Measurements from ENCODE around the gene IFT81. TPM values are rescaled to one million over a fixed set of nuclear protein-coding genes. Genes with fewer than 3 reads are reported as not detected.
A peak's percentile ranks its signal among the peaks of the same experiment; 100 is the strongest.

Gene IFT81
- total and polyA plus RNA-seq, 2 of the 13 experiments (the other 11 are each of a cell fraction or from before 2014, with no cell fraction given) = 4.2 to 13.0 TPM

DNA sequence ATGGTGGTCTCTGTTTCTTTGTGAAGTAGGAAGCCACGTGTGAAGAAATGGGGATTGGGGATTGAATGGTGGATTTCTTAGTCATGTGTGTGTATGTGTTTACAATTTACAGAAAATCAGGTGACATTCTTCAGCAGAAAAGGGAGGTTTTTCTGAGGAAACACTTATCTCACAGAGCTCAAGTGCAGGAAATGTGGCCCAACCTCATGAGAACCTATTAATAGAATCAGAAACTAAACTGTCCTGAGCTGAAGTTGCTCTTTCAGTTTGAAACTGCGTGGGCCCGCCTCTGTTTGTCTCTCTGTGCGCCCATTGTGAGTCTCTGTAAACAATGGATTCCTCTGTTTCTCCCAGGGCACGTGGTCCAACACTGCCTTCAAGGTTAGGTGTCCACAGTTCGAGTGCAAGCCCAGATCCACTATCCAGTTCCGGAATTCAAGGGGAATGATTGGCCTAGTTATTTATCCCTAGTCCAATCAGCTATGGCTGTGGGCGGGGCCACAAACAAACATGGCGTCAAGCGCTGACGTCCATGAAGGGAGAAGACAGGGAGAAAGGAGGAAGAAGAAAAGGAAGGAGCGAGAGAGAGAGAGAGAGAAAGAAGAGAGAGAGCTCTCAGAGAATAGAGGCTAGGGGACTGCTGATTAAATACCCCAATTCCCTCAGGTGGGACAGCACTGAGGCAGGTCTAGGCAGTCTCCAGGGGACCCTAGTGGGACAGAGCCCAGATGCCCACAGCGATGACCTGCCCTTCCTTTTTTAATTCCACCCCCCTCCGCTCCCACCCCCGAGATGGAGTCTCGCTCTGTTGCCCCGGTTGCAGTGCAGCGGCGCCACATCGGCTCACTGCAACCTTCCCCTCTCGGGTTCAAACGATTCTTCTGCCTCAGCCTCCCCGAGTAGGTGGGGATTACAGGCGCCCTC is 44.4 kb upstream of the IFT81 start (continued):
- TF ChIP-seq, protein P1, sequence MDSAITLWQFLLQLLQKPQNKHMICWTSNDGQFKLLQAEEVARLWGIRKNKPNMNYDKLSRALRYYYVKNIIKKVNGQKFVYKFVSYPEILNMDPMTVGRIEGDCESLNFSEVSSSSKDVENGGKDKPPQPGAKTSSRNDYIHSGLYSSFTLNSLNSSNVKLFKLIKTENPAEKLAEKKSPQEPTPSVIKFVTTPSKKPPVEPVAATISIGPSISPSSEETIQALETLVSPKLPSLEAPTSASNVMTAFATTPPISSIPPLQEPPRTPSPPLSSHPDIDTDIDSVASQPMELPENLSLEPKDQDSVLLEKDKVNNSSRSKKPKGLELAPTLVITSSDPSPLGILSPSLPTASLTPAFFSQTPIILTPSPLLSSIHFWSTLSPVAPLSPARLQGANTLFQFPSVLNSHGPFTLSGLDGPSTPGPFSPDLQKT (CRISPR knock-in tag; IDR thresholded peaks at IDR 0.05; ENCODE audit: borderline replicate concordance) = no peak
- TF ChIP-seq ZNF331 (CRISPR knock-in tag; IDR thresholded peaks at IDR 0.05) = peak; percentile 85
- no peak for TF ChIP-seq FOXP1 (IDR thresholded peaks at IDR 0.05)
- peak; percentile 70 for TF ChIP-seq FOXP1 (CRISPR knock-in tag; IDR thresholded peaks at IDR 0.05)
- TF ChIP-seq, protein P2, sequence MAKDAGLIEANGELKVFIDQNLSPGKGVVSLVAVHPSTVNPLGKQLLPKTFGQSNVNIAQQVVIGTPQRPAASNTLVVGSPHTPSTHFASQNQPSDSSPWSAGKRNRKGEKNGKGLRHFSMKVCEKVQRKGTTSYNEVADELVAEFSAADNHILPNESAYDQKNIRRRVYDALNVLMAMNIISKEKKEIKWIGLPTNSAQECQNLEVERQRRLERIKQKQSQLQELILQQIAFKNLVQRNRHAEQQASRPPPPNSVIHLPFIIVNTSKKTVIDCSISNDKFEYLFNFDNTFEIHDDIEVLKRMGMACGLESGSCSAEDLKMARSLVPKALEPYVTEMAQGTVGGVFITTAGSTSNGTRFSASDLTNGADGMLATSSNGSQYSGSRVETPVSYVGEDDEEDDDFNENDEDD (CRISPR knock-in tag; IDR thresholded peaks at IDR 0.05; ENCODE audit: borderline replicate concordance) = peak; percentile 90; the same call in 1 of the 2 replicates
- no peak for TF ChIP-seq ZNF879 (CRISPR knock-in tag; IDR thresholded peaks at IDR 0.05)
- TF ChIP-seq, protein P3, sequence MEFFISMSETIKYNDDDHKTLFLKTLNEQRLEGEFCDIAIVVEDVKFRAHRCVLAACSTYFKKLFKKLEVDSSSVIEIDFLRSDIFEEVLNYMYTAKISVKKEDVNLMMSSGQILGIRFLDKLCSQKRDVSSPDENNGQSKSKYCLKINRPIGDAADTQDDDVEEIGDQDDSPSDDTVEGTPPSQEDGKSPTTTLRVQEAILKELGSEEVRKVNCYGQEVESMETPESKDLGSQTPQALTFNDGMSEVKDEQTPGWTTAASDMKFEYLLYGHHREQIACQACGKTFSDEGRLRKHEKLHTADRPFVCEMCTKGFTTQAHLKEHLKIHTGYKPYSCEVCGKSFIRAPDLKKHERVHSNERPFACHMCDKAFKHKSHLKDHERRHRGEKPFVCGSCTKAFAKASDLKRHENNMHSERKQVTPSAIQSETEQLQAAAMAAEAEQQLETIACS (CRISPR knock-in tag; IDR thresholded peaks at IDR 0.05) = no peak
- TF ChIP-seq JUN (CRISPR knock-in tag; IDR thresholded peaks at IDR 0.05) = peak; percentile 67; the same call in 1 of the 2 replicates
- TF ChIP-seq, protein P4, sequence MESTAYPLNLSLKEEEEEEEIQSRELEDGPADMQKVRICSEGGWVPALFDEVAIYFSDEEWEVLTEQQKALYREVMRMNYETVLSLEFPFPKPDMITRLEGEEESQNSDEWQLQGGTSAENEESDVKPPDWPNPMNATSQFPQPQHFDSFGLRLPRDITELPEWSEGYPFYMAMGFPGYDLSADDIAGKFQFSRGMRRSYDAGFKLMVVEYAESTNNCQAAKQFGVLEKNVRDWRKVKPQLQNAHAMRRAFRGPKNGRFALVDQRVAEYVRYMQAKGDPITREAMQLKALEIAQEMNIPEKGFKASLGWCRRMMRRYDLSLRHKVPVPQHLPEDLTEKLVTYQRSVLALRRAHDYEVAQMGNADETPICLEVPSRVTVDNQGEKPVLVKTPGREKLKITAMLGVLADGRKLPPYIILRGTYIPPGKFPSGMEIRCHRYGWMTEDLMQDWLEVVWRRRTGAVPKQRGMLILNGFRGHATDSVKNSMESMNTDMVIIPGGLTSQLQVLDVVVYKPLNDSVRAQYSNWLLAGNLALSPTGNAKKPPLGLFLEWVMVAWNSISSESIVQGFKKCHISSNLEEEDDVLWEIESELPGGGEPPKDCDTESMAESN (CRISPR knock-in tag; conservative IDR thresholded peaks at IDR 0.05) = peak; percentile 51; the same call in 1 of the 2 replicates
- TF ChIP-seq, protein P5, sequence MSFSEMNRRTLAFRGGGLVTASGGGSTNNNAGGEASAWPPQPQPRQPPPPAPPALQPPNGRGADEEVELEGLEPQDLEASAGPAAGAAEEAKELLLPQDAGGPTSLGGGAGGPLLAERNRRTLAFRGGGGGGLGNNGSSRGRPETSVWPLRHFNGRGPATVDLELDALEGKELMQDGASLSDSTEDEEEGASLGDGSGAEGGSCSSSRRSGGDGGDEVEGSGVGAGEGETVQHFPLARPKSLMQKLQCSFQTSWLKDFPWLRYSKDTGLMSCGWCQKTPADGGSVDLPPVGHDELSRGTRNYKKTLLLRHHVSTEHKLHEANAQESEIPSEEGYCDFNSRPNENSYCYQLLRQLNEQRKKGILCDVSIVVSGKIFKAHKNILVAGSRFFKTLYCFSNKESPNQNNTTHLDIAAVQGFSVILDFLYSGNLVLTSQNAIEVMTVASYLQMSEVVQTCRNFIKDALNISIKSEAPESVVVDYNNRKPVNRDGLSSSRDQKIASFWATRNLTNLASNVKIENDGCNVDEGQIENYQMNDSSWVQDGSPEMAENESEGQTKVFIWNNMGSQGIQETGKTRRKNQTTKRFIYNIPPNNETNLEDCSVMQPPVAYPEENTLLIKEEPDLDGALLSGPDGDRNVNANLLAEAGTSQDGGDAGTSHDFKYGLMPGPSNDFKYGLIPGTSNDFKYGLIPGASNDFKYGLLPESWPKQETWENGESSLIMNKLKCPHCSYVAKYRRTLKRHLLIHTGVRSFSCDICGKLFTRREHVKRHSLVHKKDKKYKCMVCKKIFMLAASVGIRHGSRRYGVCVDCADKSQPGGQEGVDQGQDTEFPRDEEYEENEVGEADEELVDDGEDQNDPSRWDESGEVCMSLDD (CRISPR knock-in tag; IDR thresholded peaks at IDR 0.05; ENCODE audit: borderline replicate concordance) = no peak
- TF ChIP-seq SNAI1 (CRISPR knock-in tag; IDR thresholded peaks at IDR 0.05; ENCODE audit: borderline replicate concordance) = peak; percentile 43; the same call in 1 of the 2 replicates
- no peak for TF ChIP-seq U2AF1 (optimal IDR thresholded peaks at IDR 0.05; ENCODE audit: low read depth, low read length)
- no peak for TF ChIP-seq HMGA1 (CRISPR knock-in tag; conservative IDR thresholded peaks at IDR 0.05)
- TF ChIP-seq SP140L (CRISPR knock-in tag; IDR thresholded peaks at IDR 0.05; ENCODE audit: borderline replicate concordance) = no peak
- TF ChIP-seq CC2D1A (CRISPR knock-in tag; IDR thresholded peaks at IDR 0.05) = no peak
- TF ChIP-seq, protein P6, sequence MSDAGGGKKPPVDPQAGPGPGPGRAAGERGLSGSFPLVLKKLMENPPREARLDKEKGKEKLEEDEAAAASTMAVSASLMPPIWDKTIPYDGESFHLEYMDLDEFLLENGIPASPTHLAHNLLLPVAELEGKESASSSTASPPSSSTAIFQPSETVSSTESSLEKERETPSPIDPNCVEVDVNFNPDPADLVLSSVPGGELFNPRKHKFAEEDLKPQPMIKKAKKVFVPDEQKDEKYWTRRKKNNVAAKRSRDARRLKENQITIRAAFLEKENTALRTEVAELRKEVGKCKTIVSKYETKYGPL (CRISPR knock-in tag; IDR thresholded peaks at IDR 0.05) = 0 out of 2 replicates have a peak, but pooled peaks have one; percentile 27
- TF ChIP-seq ZNF30 (CRISPR knock-in tag; IDR thresholded peaks at IDR 0.05) = 0 out of 2 replicates have a peak, but pooled peaks have one; percentile 71
- no peak for TF ChIP-seq TBL1XR1 (IDR thresholded peaks at IDR 0.05; ENCODE audit: borderline replicate concordance, low read length, partially characterized antibody)

Data from HepG2 (cell line).